OCI-LY7 (cell line): ENCODE results near the gene ACTR2.

Source experiments
- CTCF ChIP-seq: fragments of 200-600 bp; sonication (generic); conservative IDR thresholded peaks from 2 replicates; pipeline ENCODE4 v1.5.1; 2014; ENCODE audit warnings: mild to moderate bottlenecking, antibody characterized with exemption, low read length, moderate library complexity, mixed read lengths
- EZH2phosphoT487 ChIP-seq: fragments of 200-600 bp; sonication (generic); IDR thresholded peaks from 2 replicates; pipeline ENCODE4 v1.6.1; 2018; ENCODE audit warnings: low read depth, borderline replicate concordance, mild to moderate bottlenecking, mixed run types, antibody characterized with exemption, low read length, moderate library complexity, mixed read lengths

- no peak for TF ChIP-seq CTCF
- no peak for TF ChIP-seq EZH2phosphoT487
Measured at GRCh38 chr2:65228263-65228750, 676 bp downstream of the ACTR2 start.
